GM23338 (cell line): ENCODE measurements around the gene SPINK2. TPM values are rescaled to one million over a fixed set of nuclear protein-coding genes. Genes with fewer than 3 reads are reported as not detected.

Experiments used
- ATAC-seq: fragments of 200-7000 bp; cut with Tn5 transposase; 3 replicates; pipeline ENCODE4 v1.9.1; 2020
- DNase-seq: peaks from one replicate; pipeline ENCODE4 v3.0.0-alpha.2; 2015; ENCODE audit warnings: low spot score
- H2AFZ ChIP-seq: fragments of 200-600 bp; sonication (generic); 2 replicates; pipeline ENCODE4 v1.8.0; 2016; ENCODE audit warnings: antibody characterized with exemption, mild to moderate bottlenecking, moderate library complexity
- H3F3A ChIP-seq: fragments of 200-600 bp; sonication (generic); replicated peaks from 2 replicates; pipeline ENCODE4 v1.8.0; 2017; ENCODE audit warnings: antibody characterized with exemption, mixed run types, low read depth
- H3K27ac ChIP-seq: fragments of 200-600 bp; sonication (generic); 2 replicates; pipeline ENCODE4 v1.6.1; 2016; ENCODE audit warnings: low read depth
- H3K27me3 ChIP-seq: fragments of 200-600 bp; sonication (generic); 2 replicates; pipeline ENCODE4 v1.8.0; 2016; ENCODE audit warnings: mild to moderate bottlenecking, mixed run types, moderate library complexity; ENCODE audit not compliant: insufficient read depth
- H3K36me3 ChIP-seq: fragments of 200-600 bp; sonication (generic); 2 replicates; pipeline ENCODE4 v1.8.0; 2016; ENCODE audit warnings: mild to moderate bottlenecking; ENCODE audit not compliant: insufficient read depth
- H3K4me1 ChIP-seq: fragments of 200-600 bp; sonication (generic); 2 replicates; pipeline ENCODE4 v1.8.0; 2016; ENCODE audit warnings: mild to moderate bottlenecking, moderate library complexity; ENCODE audit not compliant: insufficient read depth
- H3K4me2 ChIP-seq: fragments of 200-600 bp; sonication (generic); 2 replicates; pipeline ENCODE4 v1.7.1; 2017; ENCODE audit warnings: mixed run types
- H3K4me3 ChIP-seq: fragments of 200-600 bp; sonication (generic); 2 replicates; pipeline ENCODE4 v1.6.1; 2016; ENCODE audit warnings: mixed run types
- H3K79me2 ChIP-seq: fragments of 200-600 bp; sonication (generic); replicated peaks from 2 replicates; pipeline ENCODE4 v1.8.0; 2017; ENCODE audit warnings: mild to moderate bottlenecking; ENCODE audit not compliant: insufficient read depth
- H3K9me2 ChIP-seq: fragments of 200-600 bp; sonication (generic); 2 replicates; pipeline ENCODE4 v1.8.0; 2017; ENCODE audit not compliant: insufficient read depth
- H4K20me1 ChIP-seq: fragments of 200-600 bp; sonication (generic); replicated peaks from 2 replicates; pipeline ENCODE4 v1.8.0; 2017; ENCODE audit warnings: mild to moderate bottlenecking; ENCODE audit not compliant: insufficient read depth
- H3K27ac Mint-ChIP-seq: 2 replicates; pipeline ENCODE4 v1.8.0; 2020; ENCODE audit warnings: inconsistent platforms, mild to moderate bottlenecking, moderate library complexity, mixed read lengths
- H3K27me3 Mint-ChIP-seq: 3 replicates; pipeline ENCODE4 v1.8.0; 2022; ENCODE audit warnings: low read depth, mild to moderate bottlenecking, moderate library complexity, mixed read lengths, inconsistent platforms; ENCODE audit not compliant: insufficient read depth, poor library complexity
- H3K36me3 Mint-ChIP-seq: 3 replicates; pipeline ENCODE4 v1.8.0; 2021; ENCODE audit warnings: low read depth, mild to moderate bottlenecking, inconsistent platforms, moderate library complexity, mixed read lengths
- H3K4me1 Mint-ChIP-seq: 3 replicates; pipeline ENCODE4 v1.8.0; 2020; ENCODE audit warnings: mild to moderate bottlenecking, inconsistent platforms, mixed read lengths
- H3K4me3 Mint-ChIP-seq: 3 replicates; pipeline ENCODE4 v1.8.0; 2021; ENCODE audit warnings: moderate library complexity, mild to moderate bottlenecking, inconsistent platforms, mixed read lengths
- H3K9me3 Mint-ChIP-seq: 3 replicates; pipeline ENCODE4 v1.8.0; 2020; ENCODE audit warnings: moderate library complexity, mild to moderate bottlenecking, inconsistent platforms, mixed read lengths
- CREB1 ChIP-seq: fragments of 250-450 bp; sonication (Bioruptor Pico); IDR thresholded peaks from 2 replicates; pipeline ENCODE4 v1.5.0; 2020; ENCODE audit warnings: low read depth, mild to moderate bottlenecking, moderate library complexity
- EZH2 ChIP-seq: fragments of 200-600 bp; sonication (generic); IDR thresholded peaks from one replicate; pipeline ENCODE4 v1.8.0; 2017; ENCODE audit warnings: antibody characterized with exemption, mild to moderate bottlenecking, low read depth; ENCODE audit not compliant: unreplicated experiment
- EZH2phosphoT487 ChIP-seq: fragments of 200-600 bp; sonication (generic); IDR thresholded peaks from one replicate; pipeline ENCODE4 v1.8.1; 2018; ENCODE audit warnings: antibody characterized with exemption; ENCODE audit not compliant: unreplicated experiment
- JUNB ChIP-seq: IDR thresholded peaks from one replicate; pipeline ENCODE4 v1.6.1; 2016; ENCODE audit warnings: antibody characterized with exemption; ENCODE audit not compliant: unreplicated experiment
- POLR2AphosphoS5 ChIP-seq: IDR thresholded peaks from 2 replicates; pipeline ENCODE4 v1.6.1; 2016; ENCODE audit warnings: antibody characterized with exemption, low read depth
- ZNF114 ChIP-seq: fragments of 250-450 bp; sonication (Bioruptor Pico); IDR thresholded peaks from 2 replicates; pipeline ENCODE4 v1.5.0; 2020; ENCODE audit warnings: mild to moderate bottlenecking, moderate library complexity
- polyA plus RNA-seq: library from polyadenylated mRNA; unstranded; fragments of >200 nt; fragmentation: Nextera tagmentation; extraction: Ambion mirVana; gene quantifications from 2 replicates; pipeline ENCODE4 v1.2.1, GENCODE V29; 2016
- total RNA-seq: library from RNA; depleted of rRNA; stranded (reverse); fragments of >200 nt; shearing (Covaris generic); gene quantifications from 2 replicates; pipeline ENCODE4 v1.2.3, GENCODE V29; 2014
- TF ChIP-seq, protein P1 (sequence below): fragments of 250-450 bp; sonication (Bioruptor Pico); IDR thresholded peaks from 2 replicates; pipeline ENCODE4 v1.5.0; 2020; ENCODE audit warnings: mild to moderate bottlenecking, moderate library complexity
- TF ChIP-seq, protein P2 (sequence below): IDR thresholded peaks from 2 replicates; pipeline ENCODE4 v1.6.1; 2016; ENCODE audit warnings: antibody characterized with exemption
- TF ChIP-seq, protein P3 (sequence below): IDR thresholded peaks from one replicate; pipeline ENCODE4 v1.6.1; 2018; ENCODE audit warnings: antibody characterized with exemption; ENCODE audit not compliant: unreplicated experiment
- TF ChIP-seq, protein P4 (sequence below), 2 experiments: fragments of 200-600 bp in 1 of 2; sonication (generic) in 1 of 2; conservative IDR thresholded peaks; 2 replicates each; pipeline versions ENCODE4 v1.5.1 to v1.6.1; 2016 to 2017; ENCODE audit warnings: antibody characterized with exemption in 2 of 2, low read depth in 2 of 2, mild to moderate bottlenecking in 2 of 2, moderate library complexity in 1 of 2

Gene SPINK2
- total and polyA plus RNA-seq, 2 experiments from 2014 or later = 0.73 to 6.4 TPM

DNA sequence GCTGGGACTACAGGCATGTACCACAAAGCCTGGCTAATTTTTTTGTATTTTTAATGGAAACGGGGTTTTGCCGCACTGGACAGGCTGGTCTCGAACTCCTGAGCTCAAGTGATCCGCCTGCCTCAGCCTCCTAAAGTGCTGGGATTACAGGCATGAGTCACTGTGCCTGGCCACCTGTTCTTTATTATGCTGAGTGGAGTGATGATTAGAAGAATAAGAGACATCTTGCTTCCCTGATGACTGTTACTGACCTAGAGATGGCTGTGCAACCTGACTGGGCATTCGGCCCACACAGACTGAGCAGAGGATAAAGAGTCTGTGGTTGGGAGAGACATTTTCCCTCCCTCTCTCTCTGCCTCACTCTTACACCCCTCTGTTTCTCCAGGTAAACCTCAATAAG, 56.7 kb downstream of the SPINK2 start (continued):
- TF ChIP-seq, protein P1, sequence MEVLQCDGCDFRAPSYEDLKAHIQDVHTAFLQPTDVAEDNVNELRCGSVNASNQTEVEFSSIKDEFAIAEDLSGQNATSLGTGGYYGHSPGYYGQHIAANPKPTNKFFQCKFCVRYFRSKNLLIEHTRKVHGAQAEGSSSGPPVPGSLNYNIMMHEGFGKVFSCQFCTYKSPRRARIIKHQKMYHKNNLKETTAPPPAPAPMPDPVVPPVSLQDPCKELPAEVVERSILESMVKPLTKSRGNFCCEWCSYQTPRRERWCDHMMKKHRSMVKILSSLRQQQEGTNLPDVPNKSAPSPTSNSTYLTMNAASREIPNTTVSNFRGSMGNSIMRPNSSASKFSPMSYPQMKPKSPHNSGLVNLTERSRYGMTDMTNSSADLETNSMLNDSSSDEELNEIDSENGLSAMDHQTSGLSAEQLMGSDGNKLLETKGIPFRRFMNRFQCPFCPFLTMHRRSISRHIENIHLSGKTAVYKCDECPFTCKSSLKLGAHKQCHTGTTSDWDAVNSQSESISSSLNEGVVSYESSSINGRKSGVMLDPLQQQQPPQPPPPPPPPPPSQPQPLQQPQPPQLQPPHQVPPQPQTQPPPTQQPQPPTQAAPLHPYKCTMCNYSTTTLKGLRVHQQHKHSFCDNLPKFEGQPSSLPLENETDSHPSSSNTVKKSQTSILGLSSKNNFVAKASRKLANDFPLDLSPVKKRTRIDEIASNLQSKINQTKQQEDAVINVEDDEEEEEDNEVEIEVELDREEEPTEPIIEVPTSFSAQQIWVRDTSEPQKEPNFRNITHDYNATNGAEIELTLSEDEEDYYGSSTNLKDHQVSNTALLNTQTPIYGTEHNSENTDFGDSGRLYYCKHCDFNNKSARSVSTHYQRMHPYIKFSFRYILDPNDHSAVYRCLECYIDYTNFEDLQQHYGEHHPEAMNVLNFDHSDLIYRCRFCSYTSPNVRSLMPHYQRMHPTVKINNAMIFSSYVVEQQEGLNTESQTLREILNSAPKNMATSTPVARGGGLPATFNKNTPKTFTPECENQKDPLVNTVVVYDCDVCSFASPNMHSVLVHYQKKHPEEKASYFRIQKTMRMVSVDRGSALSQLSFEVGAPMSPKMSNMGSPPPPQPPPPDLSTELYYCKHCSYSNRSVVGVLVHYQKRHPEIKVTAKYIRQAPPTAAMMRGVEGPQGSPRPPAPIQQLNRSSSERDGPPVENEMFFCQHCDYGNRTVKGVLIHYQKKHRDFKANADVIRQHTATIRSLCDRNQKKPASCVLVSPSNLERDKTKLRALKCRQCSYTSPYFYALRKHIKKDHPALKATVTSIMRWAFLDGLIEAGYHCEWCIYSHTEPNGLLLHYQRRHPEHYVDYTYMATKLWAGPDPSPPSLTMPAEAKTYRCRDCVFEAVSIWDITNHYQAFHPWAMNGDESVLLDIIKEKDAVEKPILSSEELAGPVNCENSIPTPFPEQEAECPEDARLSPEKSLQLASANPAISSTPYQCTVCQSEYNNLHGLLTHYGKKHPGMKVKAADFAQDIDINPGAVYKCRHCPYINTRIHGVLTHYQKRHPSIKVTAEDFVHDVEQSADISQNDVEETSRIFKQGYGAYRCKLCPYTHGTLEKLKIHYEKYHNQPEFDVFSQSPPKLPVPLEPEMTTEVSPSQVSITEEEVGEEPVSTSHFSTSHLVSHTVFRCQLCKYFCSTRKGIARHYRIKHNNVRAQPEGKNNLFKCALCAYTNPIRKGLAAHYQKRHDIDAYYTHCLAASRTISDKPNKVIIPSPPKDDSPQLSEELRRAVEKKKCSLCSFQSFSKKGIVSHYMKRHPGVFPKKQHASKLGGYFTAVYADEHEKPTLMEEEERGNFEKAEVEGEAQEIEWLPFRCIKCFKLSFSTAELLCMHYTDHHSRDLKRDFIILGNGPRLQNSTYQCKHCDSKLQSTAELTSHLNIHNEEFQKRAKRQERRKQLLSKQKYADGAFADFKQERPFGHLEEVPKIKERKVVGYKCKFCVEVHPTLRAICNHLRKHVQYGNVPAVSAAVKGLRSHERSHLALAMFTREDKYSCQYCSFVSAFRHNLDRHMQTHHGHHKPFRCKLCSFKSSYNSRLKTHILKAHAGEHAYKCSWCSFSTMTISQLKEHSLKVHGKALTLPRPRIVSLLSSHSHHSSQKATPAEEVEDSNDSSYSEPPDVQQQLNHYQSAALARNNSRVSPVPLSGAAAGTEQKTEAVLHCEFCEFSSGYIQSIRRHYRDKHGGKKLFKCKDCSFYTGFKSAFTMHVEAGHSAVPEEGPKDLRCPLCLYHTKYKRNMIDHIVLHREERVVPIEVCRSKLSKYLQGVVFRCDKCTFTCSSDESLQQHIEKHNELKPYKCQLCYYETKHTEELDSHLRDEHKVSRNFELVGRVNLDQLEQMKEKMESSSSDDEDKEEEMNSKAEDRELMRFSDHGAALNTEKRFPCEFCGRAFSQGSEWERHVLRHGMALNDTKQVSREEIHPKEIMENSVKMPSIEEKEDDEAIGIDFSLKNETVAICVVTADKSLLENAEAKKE (CRISPR knock-in tag) = no peak
- no peak for TF ChIP-seq EZH2phosphoT487
- TF ChIP-seq, protein P2, sequence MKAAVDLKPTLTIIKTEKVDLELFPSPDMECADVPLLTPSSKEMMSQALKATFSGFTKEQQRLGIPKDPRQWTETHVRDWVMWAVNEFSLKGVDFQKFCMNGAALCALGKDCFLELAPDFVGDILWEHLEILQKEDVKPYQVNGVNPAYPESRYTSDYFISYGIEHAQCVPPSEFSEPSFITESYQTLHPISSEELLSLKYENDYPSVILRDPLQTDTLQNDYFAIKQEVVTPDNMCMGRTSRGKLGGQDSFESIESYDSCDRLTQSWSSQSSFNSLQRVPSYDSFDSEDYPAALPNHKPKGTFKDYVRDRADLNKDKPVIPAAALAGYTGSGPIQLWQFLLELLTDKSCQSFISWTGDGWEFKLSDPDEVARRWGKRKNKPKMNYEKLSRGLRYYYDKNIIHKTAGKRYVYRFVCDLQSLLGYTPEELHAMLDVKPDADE = no peak

DNA sequence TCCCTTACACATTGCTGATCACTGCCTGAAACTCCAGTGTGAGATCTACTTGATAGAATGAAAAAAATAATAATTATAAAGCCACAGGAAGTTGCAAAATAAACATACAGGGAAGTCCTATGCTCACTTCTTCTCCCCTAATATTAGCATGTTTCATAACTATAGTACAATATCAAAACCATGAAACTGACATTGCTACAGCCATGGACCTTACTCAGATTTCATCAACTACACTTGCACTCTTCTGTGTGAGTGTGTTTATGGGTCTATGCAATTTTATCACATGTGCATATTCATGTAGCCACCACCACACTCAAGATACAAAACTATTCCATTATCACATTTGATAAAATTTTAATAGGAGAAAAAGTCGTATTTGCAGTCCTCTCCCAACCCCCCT, 57.3 kb downstream of the SPINK2 start:
- Mint-ChIP-seq H3K36me3 (no peaks in the 10 kb centered on the region), H3K27me3 (no peaks in the 10 kb centered on the region), H3K4me3 (no peak overlapping the region), H3K9me3 (no peaks in the 10 kb centered on the region), H3K4me1 (peaks cover 31% of the 10 kb centered on the region), H3K27ac (no peak overlapping the region)
- no peaks in the 10 kb centered on the region for H3F3A ChIP-seq
- no peak overlapping the region for H2AFZ ChIP-seq
- no peak overlapping the region for H3K4me2 ChIP-seq
- peaks cover 9% of the 10 kb centered on the region; the same call in 1 of the 2 replicates for H3K4me1 ChIP-seq
- H3K27me3 ChIP-seq = no peaks in the 10 kb centered on the region
- H3K27ac ChIP-seq = no peak overlapping the region
- no peak for DNase-seq
- ATAC-seq = no peak
- no peaks in the 10 kb centered on the region for H3K36me3 ChIP-seq
- H4K20me1 ChIP-seq = no peaks in the 10 kb centered on the region; the same call in 1 of the 2 replicates
- no peaks in the 10 kb centered on the region for H3K79me2 ChIP-seq
- no peak overlapping the region for H3K4me3 ChIP-seq
- H3K9me2 ChIP-seq = no peaks in the 10 kb centered on the region
- TF ChIP-seq, protein P2 = no peak
- TF ChIP-seq EZH2 (no peak), POLR2AphosphoS5 (no peak), JUNB (no peak), ZNF114 (CRISPR knock-in tag) (no peak), CREB1 (CRISPR knock-in tag) (no peak)
- TF ChIP-seq, protein P3, sequence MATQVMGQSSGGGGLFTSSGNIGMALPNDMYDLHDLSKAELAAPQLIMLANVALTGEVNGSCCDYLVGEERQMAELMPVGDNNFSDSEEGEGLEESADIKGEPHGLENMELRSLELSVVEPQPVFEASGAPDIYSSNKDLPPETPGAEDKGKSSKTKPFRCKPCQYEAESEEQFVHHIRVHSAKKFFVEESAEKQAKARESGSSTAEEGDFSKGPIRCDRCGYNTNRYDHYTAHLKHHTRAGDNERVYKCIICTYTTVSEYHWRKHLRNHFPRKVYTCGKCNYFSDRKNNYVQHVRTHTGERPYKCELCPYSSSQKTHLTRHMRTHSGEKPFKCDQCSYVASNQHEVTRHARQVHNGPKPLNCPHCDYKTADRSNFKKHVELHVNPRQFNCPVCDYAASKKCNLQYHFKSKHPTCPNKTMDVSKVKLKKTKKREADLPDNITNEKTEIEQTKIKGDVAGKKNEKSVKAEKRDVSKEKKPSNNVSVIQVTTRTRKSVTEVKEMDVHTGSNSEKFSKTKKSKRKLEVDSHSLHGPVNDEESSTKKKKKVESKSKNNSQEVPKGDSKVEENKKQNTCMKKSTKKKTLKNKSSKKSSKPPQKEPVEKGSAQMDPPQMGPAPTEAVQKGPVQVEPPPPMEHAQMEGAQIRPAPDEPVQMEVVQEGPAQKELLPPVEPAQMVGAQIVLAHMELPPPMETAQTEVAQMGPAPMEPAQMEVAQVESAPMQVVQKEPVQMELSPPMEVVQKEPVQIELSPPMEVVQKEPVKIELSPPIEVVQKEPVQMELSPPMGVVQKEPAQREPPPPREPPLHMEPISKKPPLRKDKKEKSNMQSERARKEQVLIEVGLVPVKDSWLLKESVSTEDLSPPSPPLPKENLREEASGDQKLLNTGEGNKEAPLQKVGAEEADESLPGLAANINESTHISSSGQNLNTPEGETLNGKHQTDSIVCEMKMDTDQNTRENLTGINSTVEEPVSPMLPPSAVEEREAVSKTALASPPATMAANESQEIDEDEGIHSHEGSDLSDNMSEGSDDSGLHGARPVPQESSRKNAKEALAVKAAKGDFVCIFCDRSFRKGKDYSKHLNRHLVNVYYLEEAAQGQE = no peak
- TF ChIP-seq, protein P4, sequence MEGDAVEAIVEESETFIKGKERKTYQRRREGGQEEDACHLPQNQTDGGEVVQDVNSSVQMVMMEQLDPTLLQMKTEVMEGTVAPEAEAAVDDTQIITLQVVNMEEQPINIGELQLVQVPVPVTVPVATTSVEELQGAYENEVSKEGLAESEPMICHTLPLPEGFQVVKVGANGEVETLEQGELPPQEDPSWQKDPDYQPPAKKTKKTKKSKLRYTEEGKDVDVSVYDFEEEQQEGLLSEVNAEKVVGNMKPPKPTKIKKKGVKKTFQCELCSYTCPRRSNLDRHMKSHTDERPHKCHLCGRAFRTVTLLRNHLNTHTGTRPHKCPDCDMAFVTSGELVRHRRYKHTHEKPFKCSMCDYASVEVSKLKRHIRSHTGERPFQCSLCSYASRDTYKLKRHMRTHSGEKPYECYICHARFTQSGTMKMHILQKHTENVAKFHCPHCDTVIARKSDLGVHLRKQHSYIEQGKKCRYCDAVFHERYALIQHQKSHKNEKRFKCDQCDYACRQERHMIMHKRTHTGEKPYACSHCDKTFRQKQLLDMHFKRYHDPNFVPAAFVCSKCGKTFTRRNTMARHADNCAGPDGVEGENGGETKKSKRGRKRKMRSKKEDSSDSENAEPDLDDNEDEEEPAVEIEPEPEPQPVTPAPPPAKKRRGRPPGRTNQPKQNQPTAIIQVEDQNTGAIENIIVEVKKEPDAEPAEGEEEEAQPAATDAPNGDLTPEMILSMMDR (conservative IDR thresholded peaks at IDR 0.05; ENCODE audit: low read depth in 2 of 2) = no peak
